HCT116 (cell line): ENCODE results near the gene PI4KA. TPM values are rescaled to one million over a fixed set of nuclear protein-coding genes. Genes with fewer than 3 reads are reported as not detected.

ENCODE experiments used
- ATAC-seq: fragments of 200-7000 bp; cut with Tn5 transposase; 2 replicates; pipeline ENCODE4 v1.9.1; 2020; ENCODE audit warnings: mild to moderate bottlenecking, moderate library complexity
- BruUV-seq: library from RNA; stranded (reverse); fragments of 400-500 nt; replicated peaks from 2 replicates; lab custom pipeline; 2021; lab: Mats Ljungman, UMichigan
- CTCF ChIA-PET: fragments of 300-600 bp; sonication (Branson Sonifier 250); formaldehyde crosslinking; loops from one replicate; lab custom pipeline; 2021; ENCODE audit warnings: antibody characterized with exemption; lab: Charles Lee
- POLR2A ChIA-PET: fragments of 300-600, 350-600 bp; sonication (Branson Sonifier 250); formaldehyde crosslinking; loops from one replicate; lab custom pipeline; 2021; ENCODE audit warnings: antibody characterized with exemption; lab: Charles Lee
- RAD21 ChIA-PET, 2 experiments: fragments of 300-600 bp; sonication (Branson Sonifier 250); formaldehyde crosslinking; loops; one replicate each; lab custom pipeline; 2023; ENCODE audit warnings: low total read pairs in 2 of 2; ENCODE audit not compliant: uncharacterized antibody in 2 of 2, unreplicated experiment in 2 of 2, low non-redundant PET in 1 of 2; lab: Charles Lee
- DNase-seq: peaks from one replicate; pipeline ENCODE4 v3.0.0-alpha.2; 2010; ENCODE audit warnings: low read depth, low spot score
- H2AFZ ChIP-seq: fragments of 200-600 bp; shearing (Covaris generic), sonication (generic); 2 replicates; pipeline ENCODE4 v1.6.1; 2017; ENCODE audit warnings: low read depth, mixed run types, mixed read lengths, antibody characterized with exemption, low read length; ENCODE audit not compliant: poor library complexity, severe bottlenecking
- H3K27ac ChIP-seq: 2 replicates; pipeline ENCODE4 v1.5.1; 2012; ENCODE audit warnings: low read depth, low read length
- H3K27me3 ChIP-seq: fragments of 200-600 bp; sonication (generic); 2 replicates; pipeline ENCODE4 v1.6.1; 2016; ENCODE audit warnings: mixed run types, low read length, mixed read lengths; ENCODE audit not compliant: insufficient read depth
- H3K36me3 ChIP-seq, 2 experiments: fragments of 200-500 bp in 1 of 2; fragments of 200-600 bp in 1 of 2; sonication (Bioruptor generic) in 1 of 2; sonication (generic) in 1 of 2; 2 replicates each; pipeline versions ENCODE4 v1.5.1 to v1.6.1; 2014 to 2016; ENCODE audit warnings: low read length in 2 of 2, inconsistent platforms in 1 of 2, mixed read lengths in 1 of 2, mixed run types in 1 of 2; ENCODE audit not compliant: insufficient read depth in 2 of 2, control insufficient read depth in 1 of 2
- H3K4me1 ChIP-seq, 2 experiments: fragments of 200-600 bp in 1 of 2; sonication (generic) in 1 of 2; 2 replicates each; pipeline versions ENCODE4 v1.5.1 to v1.6.1; 2012 to 2017; ENCODE audit warnings: low read length in 2 of 2, inconsistent platforms in 1 of 2, mild to moderate bottlenecking in 1 of 2, mixed read lengths in 1 of 2, mixed run types in 1 of 2, moderate library complexity in 1 of 2; ENCODE audit not compliant: insufficient read depth in 2 of 2, control insufficient read depth in 1 of 2
- H3K4me2 ChIP-seq: fragments of 200-600 bp; sonication (generic); 2 replicates; pipeline ENCODE4 v1.6.1; 2017; ENCODE audit warnings: mixed run types, low read length, mixed read lengths
- H3K4me3 ChIP-seq, 2 experiments: fragments of 200-600 bp in 1 of 2; sonication (generic) in 1 of 2; replicated peaks in 1 of 2; 2 replicates each; pipeline ENCODE4 v1.5.1; 2011 to 2016; ENCODE audit warnings: low read length in 2 of 2, control low read depth in 1 of 2, low read depth in 1 of 2, mild to moderate bottlenecking in 1 of 2, mixed read lengths in 1 of 2, mixed run types in 1 of 2
- H3K79me2 ChIP-seq: fragments of 200-600 bp; sonication (generic); 2 replicates; pipeline ENCODE4 v1.6.1; 2017; ENCODE audit warnings: mild to moderate bottlenecking, mixed run types, low read length, moderate library complexity, mixed read lengths; ENCODE audit not compliant: insufficient read depth
- H3K9ac ChIP-seq: fragments of 200-600 bp; sonication (generic); 2 replicates; pipeline ENCODE4 v1.6.1; 2016; ENCODE audit warnings: low read length, mixed read lengths
- H3K9me2 ChIP-seq: fragments of 200-600 bp; sonication (generic), shearing (Covaris generic); 2 replicates; pipeline ENCODE4 v1.6.1; 2017; ENCODE audit warnings: mixed run types, mild to moderate bottlenecking, moderate library complexity; ENCODE audit not compliant: insufficient read depth
- H3K9me3 ChIP-seq, 2 experiments: fragments of 200-500 bp in 1 of 2; fragments of 200-600 bp in 1 of 2; sonication (Bioruptor generic) in 1 of 2; sonication (generic) in 1 of 2; 2 replicates each; pipeline ENCODE4 v1.6.1; 2014 to 2017; ENCODE audit warnings: low read length in 2 of 2, mixed read lengths in 2 of 2, inconsistent platforms in 1 of 2, low read depth in 1 of 2, mild to moderate bottlenecking in 1 of 2, mixed run types in 1 of 2, moderate library complexity in 1 of 2; ENCODE audit not compliant: control insufficient read depth in 1 of 2, insufficient read depth in 1 of 2
- H4K20me1 ChIP-seq: fragments of 200-600 bp; sonication (generic), shearing (Covaris generic); 2 replicates; pipeline ENCODE4 v1.6.1; 2017; ENCODE audit warnings: mixed run types, mild to moderate bottlenecking, moderate library complexity; ENCODE audit not compliant: insufficient read depth
- EZH2 ChIP-seq: fragments of 200-600 bp; sonication (generic); IDR thresholded peaks from 2 replicates; pipeline ENCODE4 v1.6.1; 2017; ENCODE audit warnings: antibody characterized with exemption, mixed run types
- EZH2phosphoT487 ChIP-seq: fragments of 200-600 bp; IDR thresholded peaks from 2 replicates; pipeline ENCODE4 v1.6.1; 2018; ENCODE audit warnings: antibody characterized with exemption, borderline replicate concordance
- FOSL1 ChIP-seq: IDR thresholded peaks from 2 replicates; pipeline ENCODE4 v1.6.1; 2012; ENCODE audit warnings: low read depth
- JUND ChIP-seq: IDR thresholded peaks from 2 replicates; pipeline ENCODE4 v1.6.1; 2012
- SRF ChIP-seq: IDR thresholded peaks from 2 replicates; pipeline ENCODE4 v1.6.1; 2012; ENCODE audit warnings: low read depth
- TCF7L2 ChIP-seq: IDR thresholded peaks from 2 replicates; pipeline ENCODE4 v1.7.0; 2011; ENCODE audit warnings: borderline replicate concordance, inconsistent platforms; ENCODE audit not compliant: insufficient read depth, insufficient read length; ENCODE audit errors: extremely low read depth
- ZNF274 ChIP-seq: fragments of 200-500 bp; sonication (Bioruptor generic); IDR thresholded peaks from 2 replicates; pipeline ENCODE4 v1.6.1; 2014; ENCODE audit warnings: mild to moderate bottlenecking, low read depth, low read length, inconsistent platforms
- intact Hi-C: fragments of 100-400 bp; cut with micrococcal nuclease; formaldehyde crosslinking; loops from 2 replicates; pipeline ENCODE4 v1.10.0; 2022
- total RNA-seq: library from RNA; stranded (reverse); gene quantifications from one replicate; pipeline ENCODE4 v1.2.1, GENCODE V29; 2021; ENCODE audit not compliant: unreplicated experiment
- TF ChIP-seq, protein P1 (sequence below), 3 experiments: fragments of 200-600 bp in 1 of 3; sonication (generic) in 1 of 3; IDR thresholded peaks in 2 of 3; conservative IDR thresholded peaks in 1 of 3; 2 replicates each; pipeline ENCODE4 v1.5.1; 2012 to 2017; ENCODE audit warnings: low read depth in 2 of 3, low read length in 2 of 3, antibody characterized with exemption in 1 of 3, borderline replicate concordance in 1 of 3, control low read depth in 1 of 3, mild to moderate bottlenecking in 1 of 3, mixed read lengths in 1 of 3, mixed run types in 1 of 3, moderate library complexity in 1 of 3; ENCODE audit not compliant: insufficient read depth in 1 of 3

The PI4KA gene
- total RNA-seq, 1 experiment from 2014 or later, result 59.6 TPM

DNA sequence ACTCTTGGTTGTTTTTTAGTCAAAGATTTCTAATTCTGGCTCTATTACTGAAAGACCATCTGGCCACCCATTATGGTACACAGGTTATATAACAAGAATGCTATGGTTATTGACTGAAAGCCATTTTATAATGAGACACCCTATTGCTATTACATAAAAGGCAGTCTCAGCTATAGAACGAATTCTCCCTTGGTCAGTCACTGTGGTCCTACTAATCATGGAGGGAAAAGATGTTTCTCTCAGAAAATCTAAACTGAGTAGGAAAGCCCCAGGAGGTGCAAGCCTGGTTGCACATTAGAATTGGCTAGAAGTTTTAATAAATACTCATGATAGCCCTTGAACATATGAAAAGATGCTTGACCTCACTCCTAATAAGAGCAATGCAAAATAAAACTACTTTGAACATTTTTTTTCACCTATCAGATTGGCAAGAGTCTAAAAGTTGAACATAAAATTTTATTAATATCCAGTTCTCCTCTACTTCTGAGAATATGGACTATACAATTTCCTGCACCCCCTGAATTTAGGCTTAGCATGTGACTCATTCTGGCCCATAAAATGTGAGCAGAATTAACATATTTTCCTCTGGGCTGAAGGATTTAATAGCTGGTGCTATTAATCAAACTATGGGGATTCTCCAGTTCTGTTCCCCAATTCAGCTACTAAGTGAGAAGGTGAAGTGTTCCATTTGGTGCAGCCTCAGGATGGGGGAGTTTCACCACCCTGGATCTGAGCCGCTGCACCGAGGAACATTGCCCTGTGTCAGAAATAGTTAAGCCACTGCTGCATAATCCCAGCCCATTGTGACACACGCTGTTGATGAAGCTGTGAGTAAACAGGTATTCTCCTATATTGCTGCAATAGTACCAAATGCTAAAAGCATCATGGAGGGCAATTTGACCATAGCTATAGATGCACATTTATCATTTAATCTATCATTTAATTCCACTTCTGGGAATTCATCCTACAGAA is 47.1 kb upstream of the PI4KA start:
- Histone ChIP-seq H3K4me2 (no peak overlapping the region), H3K4me3 (no peak overlapping the region), H3K27me3 (no peaks in the 10 kb centered on the region), H2AFZ (no peak overlapping the region), H3K9me2 (no peaks in the 10 kb centered on the region), H4K20me1 (no peaks in the 10 kb centered on the region), H3K4me1 (peaks cover 0 to 7% of the 10 kb centered on the region in 2 experiments; a peak in 1 of 4 replicates), H3K36me3 (no peaks in the 10 kb centered on the region), H3K27ac (no peak overlapping the region), H3K9ac (no peak overlapping the region), H3K79me2 (no peaks in the 10 kb centered on the region), H3K9me3 (no peaks in the 10 kb centered on the region)
- BruUV-seq, result no TSS peak
- POLR2A ChIA-PET, result interaction anchor here (0.6 kb wide), 1 partner anchor 32 kb away, joined by 6 read pairs; no protein-coding TSS in a partner anchor
- ATAC-seq, result no peak
- RAD21 ChIA-PET, result no interaction called here
- intact Hi-C loops, result no loop called here
- TF ChIP-seq TCF7L2, result no peak
- no peak for TF ChIP-seq FOSL1
- no peak for TF ChIP-seq ZNF274
- no peak for TF ChIP-seq JUND
- TF ChIP-seq SRF, result no peak
- no peak for TF ChIP-seq EZH2
- TF ChIP-seq EZH2phosphoT487, result no peak
- TF ChIP-seq, protein P1, sequence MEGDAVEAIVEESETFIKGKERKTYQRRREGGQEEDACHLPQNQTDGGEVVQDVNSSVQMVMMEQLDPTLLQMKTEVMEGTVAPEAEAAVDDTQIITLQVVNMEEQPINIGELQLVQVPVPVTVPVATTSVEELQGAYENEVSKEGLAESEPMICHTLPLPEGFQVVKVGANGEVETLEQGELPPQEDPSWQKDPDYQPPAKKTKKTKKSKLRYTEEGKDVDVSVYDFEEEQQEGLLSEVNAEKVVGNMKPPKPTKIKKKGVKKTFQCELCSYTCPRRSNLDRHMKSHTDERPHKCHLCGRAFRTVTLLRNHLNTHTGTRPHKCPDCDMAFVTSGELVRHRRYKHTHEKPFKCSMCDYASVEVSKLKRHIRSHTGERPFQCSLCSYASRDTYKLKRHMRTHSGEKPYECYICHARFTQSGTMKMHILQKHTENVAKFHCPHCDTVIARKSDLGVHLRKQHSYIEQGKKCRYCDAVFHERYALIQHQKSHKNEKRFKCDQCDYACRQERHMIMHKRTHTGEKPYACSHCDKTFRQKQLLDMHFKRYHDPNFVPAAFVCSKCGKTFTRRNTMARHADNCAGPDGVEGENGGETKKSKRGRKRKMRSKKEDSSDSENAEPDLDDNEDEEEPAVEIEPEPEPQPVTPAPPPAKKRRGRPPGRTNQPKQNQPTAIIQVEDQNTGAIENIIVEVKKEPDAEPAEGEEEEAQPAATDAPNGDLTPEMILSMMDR (IDR thresholded peaks at IDR 0.05 in 2 of 3, conservative IDR thresholded peaks at IDR 0.05 in 1 of 3; ENCODE audit: borderline replicate concordance in 1 of 3, insufficient read depth in 1 of 3, low read depth in 2 of 3, low read length in 2 of 3), result no peak
- CTCF ChIA-PET, result interaction anchor here (0.7 to 1.9 kb wide), 3 partner anchors 11 to 20 kb away, joined by 3 to 7 read pairs (median 4); partner anchors contain the start of gene CRKL
- DNase-seq, result no peak
